Ureter (tissue), 1 donor: Measurements from ENCODE around the gene ATP9B. TPM values are rescaled to one million over a fixed set of nuclear protein-coding genes. Genes with fewer than 3 reads are reported as not detected.
"Not testable (repeated sequence)": the region's sequence is repeated elsewhere in the genome, so short reads cannot be mapped to it uniquely, and the experiment has no call there.

Experiments used
- DNase-seq: peaks from one replicate; pipeline ENCODE4 v3.0.0-alpha.2; 2020; ENCODE audit warnings: low spot score
- total RNA-seq: library from RNA; stranded (reverse); gene quantifications from one replicate; pipeline ENCODE4 v1.2.4, GENCODE V29; 2023
- donor health status: DM: yes; HTN: yes; CAD: no.

Gene ATP9B
- total RNA-seq, 1 donor from 2014 or later = 69.6 TPM

DNA sequence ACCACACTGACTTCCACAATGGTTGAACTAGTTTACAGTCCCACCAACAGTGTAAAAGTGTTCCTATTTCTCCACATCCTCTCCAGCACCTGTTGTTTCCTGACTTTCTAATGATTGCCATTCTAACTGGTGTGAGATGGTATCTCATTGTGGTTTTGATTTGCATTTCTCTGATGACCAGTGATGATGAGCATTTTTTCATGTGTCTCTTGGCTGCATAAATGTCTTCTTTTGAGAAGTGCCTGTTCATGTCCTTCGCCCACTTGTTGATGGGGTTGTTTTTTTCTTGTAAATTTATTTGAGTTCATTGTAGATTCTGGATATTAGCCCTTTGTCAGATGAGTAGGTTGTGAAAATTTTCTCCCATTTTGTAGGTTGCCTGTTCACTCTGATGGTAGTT, 216.0 kb downstream of the ATP9B start:
- DNase-seq = not testable (repeated sequence)

DNA sequence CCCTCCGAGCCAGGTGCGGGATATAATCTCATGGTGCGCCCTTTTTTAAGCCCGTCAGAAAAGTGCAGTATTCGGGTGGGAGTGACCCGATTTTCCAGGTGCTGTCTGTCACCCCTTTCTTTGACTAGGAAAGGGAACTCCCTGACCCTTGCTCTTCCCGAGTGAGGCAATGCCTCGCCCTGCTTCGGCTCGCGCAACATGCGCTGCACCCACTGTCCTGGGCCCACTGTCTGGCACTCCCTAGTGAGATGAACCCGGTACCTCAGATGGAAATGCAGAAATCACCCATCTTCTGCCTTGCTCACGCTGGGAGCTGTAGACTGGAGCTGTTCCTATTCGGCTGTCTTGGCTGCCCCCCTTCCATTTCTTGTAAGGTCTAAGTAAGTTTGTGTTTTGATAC, 221.2 kb downstream of the ATP9B start:
- DNase-seq = not testable (repeated sequence)

GRCh38 chr18:79290876-79291275, 221.7 kb downstream of the ATP9B start:
- DNase-seq = no peak

DNA sequence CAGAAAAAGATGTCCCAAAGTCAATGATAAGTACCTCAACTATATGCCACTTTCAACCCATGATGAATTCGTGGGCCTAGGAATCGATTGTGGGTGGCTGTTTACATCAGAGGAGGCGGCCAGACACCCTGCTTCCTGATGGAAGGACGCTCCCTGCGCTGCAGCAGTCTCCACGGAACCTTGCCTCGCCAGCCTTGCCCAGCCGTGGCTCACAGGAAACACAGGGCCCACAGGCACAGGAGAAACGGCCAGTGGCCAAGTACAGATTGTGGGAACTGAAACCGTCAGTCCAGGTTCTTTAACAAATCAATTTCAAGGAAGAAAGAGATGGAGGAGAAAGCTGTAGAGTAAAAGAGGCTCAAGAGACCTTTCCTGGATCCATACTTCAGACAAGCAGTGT, 225.0 kb downstream of the ATP9B start:
- DNase-seq = no peak

DNA sequence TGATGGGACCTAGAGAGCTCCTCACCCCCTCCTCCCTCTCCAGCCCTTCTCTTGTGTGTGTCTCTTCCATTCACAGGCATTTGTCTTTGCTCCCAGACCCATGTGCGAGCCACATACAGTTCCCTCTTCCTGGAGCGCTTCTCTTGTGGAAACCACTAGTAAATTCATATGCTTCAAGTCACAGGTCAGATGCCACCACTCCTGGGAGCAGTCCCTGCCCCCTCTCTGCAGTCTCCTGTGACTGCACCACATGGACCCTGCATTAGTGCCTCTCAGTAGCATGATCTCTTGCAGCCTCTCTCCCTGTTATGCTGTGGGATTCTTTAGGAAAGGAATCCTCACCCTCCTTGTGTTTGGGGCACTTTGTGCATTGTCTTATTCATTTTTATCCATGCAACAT, 230.1 kb downstream of the ATP9B start:
- no peak for DNase-seq

DNA sequence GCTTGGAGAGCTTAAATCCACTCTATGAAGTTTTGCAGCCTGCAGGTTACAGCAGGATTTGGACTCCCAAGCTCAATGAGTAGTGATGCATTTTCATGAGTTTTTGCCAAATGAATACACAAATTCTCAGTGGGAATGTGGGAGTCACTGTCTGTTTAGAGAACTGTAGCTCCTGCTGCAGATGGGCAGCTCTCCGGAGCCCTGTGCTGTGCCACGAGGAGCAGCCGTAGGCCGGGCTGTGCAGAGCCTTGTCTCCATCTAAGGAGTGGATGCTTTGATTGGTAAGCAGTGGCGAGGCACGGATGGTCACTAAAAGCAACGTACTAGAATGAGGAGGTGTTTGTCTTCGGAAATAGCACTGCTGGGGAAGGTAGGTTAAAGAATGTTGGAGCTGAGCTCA, 230.5 kb downstream of the ATP9B start:
- no peak for DNase-seq

GRCh38 chr18:79300413-79300812, 231.2 kb downstream of the ATP9B start:
- DNase-seq = no peak

GRCh38 chr18:79302120-79302519, 232.9 kb downstream of the ATP9B start:
- DNase-seq = no peak

DNA sequence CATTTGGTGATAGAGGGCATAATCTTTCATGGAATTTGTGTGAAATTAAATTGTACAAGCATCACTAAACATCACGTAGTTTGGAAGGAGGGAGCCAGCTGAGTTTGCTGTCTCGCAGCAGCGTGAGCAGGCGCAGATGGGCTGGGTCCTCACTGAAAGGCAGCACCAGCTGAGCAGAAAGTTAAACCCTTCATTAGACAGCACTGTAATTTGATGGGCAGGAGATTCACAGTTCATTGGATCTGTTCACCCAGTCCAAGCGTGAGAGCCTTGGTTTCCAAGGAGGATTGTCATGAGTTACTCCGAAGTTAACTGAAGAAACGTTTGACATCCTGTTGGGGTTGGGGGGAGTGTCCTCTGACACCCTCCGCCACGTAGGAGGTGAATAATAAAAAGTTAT, 236.7 kb downstream of the ATP9B start:
- DNase-seq = no peak

- no peak for DNase-seq
Observed at GRCh38 chr18:79309614-79310358, 240.6 kb downstream of the ATP9B start.

- DNase-seq = no peak
Observed at GRCh38 chr18:79314838-79315388, 245.7 kb downstream of the ATP9B start.

DNA sequence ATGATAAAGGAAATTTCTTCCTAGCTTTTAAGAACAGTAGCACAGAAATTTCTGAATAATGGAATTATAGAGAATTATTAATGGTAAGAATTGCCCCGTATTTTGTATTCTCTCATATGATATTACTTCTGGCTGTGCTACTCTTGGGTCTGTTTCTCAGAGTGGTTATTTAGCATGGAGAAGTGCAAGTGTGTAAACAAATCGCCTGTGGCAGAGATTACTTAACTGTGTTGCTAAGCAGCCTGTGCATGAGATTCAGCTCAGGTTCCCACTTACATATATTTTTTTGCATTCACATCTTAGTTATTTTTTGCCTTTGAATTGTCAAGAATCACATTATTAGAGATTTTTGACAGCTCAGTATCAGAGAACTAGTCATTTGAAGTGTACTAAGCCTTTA, 246.4 kb downstream of the ATP9B start:
- DNase-seq = no peak

DNA sequence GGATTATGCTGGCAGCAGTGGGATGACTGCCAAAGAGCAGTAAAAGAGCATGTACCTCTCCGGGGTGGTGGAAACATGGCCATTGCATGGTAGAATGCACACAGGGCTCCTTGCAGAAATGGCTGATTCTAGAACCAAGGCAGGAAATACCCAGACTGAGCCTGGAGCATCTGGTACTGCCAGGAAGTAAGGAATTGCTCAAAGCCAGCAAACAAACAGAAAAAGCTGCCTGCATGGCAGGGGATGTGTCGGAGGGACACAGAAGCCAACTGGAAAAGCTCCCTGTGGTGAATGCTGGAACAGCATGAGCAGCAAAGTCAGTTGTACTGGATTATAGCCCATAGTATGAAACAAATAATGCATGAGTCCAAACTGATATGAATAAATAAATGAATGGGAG, 248.5 kb downstream of the ATP9B start:
- DNase-seq = no peak

DNA sequence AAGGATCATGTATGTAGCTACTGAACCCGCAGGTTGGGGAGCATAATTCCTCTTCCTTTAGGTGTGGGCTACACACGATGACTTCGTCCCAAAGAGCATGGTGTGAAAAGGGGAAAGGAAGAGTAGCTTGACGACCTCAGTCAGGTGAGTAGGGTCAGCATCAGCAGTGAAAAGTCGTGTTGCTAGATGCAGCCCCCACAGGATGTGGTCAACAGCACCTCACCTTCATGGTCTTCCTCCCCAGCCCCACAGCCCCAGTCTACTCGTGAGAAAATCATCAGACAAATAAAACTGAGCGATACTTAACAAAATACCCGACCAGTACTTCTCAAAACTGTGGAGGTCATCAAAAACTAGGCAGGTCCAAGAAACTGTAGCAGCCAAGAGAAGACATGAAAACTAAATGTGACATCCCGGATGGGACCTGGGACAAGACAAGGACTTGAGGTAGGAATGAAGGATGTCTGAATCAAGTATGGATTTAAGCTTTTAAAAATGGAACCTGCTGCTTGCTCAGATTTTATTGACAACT, 249.0 kb downstream of the ATP9B start:
- DNase-seq = no peak

GRCh38 chr18:79320216-79320850, 251.1 kb downstream of the ATP9B start:
- no peak for DNase-seq

DNA sequence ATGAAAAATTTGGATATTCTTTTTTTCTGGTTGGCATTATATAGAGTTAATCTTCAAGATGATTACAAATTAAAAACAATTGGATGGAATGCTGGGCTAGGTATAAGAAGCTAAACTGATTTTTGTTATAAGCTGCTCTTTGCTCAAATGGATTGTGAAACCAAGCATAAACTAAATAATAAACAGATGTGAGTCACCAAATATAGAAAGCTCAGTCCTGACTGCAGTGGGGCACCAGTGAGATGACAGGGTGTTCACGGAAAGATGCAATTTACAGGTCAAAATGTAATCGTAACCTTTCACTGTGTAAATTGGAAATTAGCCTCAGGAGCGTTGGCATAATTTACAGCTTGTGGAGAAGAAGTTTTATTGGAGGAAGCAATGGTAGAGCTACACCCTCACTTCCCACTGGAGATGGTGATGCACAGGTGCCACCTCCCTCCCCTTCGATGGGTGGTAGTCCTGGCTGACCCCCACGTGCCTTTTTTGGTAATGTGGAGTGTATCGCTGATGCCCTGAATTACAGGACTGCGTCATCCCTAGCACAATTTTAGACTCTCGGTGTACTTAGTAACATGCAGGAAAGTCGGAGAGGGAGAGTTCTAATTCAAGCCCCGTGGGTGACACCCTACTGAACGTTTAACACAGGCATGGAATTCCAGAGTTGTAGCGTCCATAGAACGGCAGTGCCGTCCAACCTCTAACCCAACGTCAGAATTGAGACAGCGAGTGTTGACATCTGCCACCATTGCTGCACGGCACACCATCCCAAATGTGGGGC, 252.6 kb downstream of the ATP9B start:
- DNase-seq = peak; percentile 8

GRCh38 chr18:79322441-79322840, 253.2 kb downstream of the ATP9B start:
- DNase-seq = no peak

GRCh38 chr18:79323471-79323870, 254.3 kb downstream of the ATP9B start:
- DNase-seq = no peak

GRCh38 chr18:79326413-79327198, 257.4 kb downstream of the ATP9B start:
- DNase-seq = peak; percentile 14

DNA sequence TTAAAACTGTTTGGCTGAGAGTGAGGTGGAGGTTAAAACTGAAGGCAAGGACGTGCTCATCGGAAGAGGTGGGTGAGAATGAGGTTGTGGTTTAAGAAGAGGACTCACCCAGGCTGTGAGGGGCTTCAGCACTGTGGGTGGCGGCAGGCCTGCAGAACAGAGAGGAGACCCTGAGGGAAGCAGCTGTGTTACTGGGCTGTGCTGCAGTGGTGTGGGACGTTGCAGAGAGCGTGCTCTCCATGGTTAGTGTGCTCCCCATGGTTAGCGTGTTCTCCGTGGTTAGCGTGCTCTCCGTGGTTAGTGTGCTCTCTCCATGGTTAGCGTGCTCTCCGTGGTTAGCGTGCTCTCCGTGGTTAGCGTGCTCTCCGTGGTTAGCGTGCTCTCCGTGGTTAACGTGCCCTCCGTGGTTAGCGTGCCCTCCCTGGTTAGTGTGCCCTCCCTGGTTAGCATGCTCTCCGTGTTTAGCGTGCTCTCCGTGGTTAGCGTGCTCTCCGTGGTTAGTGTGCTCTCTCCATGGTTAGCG, 258.1 kb downstream of the ATP9B start:
- no peak for DNase-seq

DNA sequence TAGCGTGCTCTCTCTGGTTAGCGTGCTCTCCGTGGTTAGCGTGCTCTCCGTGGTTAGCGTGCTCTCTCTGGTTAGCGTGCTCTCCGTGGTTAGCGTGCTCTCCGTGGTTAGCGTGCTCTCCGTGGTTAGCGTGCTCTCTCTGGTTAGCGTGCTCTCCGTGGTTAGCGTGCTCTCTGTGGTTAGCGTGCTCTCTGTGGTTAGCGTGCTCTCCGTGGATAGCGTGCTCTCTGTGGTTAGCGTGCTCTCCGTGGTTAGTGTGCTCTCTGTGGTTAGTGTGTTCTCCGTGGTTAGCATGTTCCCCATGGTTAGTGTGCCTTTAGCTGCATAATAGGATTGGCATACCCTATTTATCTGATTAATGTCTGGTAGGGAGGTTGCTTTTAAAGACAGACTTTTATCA, 258.7 kb downstream of the ATP9B start:
- DNase-seq = not testable (repeated sequence)
